Activated naive CD8-positive, alpha-beta T cell treated with anti-CD3 and anti-CD28 coated beads, Interleukin-2, amount 10 ng/mL, durations not matched to agents 7 days and 5 days (primary cell): Measurements from ENCODE around the gene RCAN2. TPM values are rescaled to one million over a fixed set of nuclear protein-coding genes. Genes with fewer than 3 reads are reported as not detected.

Experiments used
- ATAC-seq: fragments of 150-1000 bp; cut with Tn5 transposase; one replicate; pipeline ENCODE4 v1.10.0; 2021; ENCODE audit warnings: low read depth, moderate library complexity
- POLR2A ChIA-PET: fragments of 350-600 bp; sonication (Branson Sonifier 250); formaldehyde crosslinking; loops from one replicate; lab custom pipeline; 2021; ENCODE audit warnings: antibody characterized with exemption; lab: Charles Lee
- DNase-seq: peaks from one replicate; pipeline ENCODE4 v3.0.0; 2021
- H3K27ac Mint-ChIP-seq: one replicate; pipeline ENCODE4 v1.8.0; 2022; ENCODE audit warnings: mild to moderate bottlenecking, mixed read lengths
- H3K27me3 Mint-ChIP-seq: one replicate; pipeline ENCODE4 v1.8.0; 2022; ENCODE audit warnings: mild to moderate bottlenecking, moderate library complexity, mixed read lengths
- H3K36me3 Mint-ChIP-seq: one replicate; pipeline ENCODE4 v1.8.0; 2021; ENCODE audit warnings: mild to moderate bottlenecking, mixed read lengths
- H3K4me1 Mint-ChIP-seq: one replicate; pipeline ENCODE4 v1.8.0; 2021; ENCODE audit warnings: mixed read lengths
- H3K4me3 Mint-ChIP-seq: one replicate; pipeline ENCODE4 v1.8.0; 2022; ENCODE audit warnings: mild to moderate bottlenecking, moderate library complexity, mixed read lengths
- H3K9me3 Mint-ChIP-seq: one replicate; pipeline ENCODE4 v1.8.0; 2021; ENCODE audit warnings: mixed read lengths
- total RNA-seq, 2 experiments: library from RNA; stranded (reverse); gene quantifications; one replicate each; pipeline ENCODE4 v1.2.3, GENCODE V29; 2021

Gene RCAN2
- total RNA-seq, 2 experiments from 2014 or later = 0.37 to 0.53 TPM

GRCh38 chr6:46507426-46507825 is 16.2 kb upstream of the RCAN2 start:
- ATAC-seq = no peak
- no peaks in the 10 kb centered on the region for H3K36me3 Mint-ChIP-seq

GRCh38 chr6:46505693-46506512 is 14.7 kb upstream of the RCAN2 start:
- ATAC-seq (no peak), DNase-seq (no peak)
- POLR2A ChIA-PET = no interaction called here
- Mint-ChIP-seq H3K9me3 (no peaks in the 10 kb centered on the region), H3K36me3 (no peaks in the 10 kb centered on the region), H3K27me3 (peaks cover 4% of the 10 kb centered on the region), H3K4me3 (no peak overlapping the region), H3K27ac (no peak overlapping the region), H3K4me1 (no peaks in the 10 kb centered on the region)

More at GRCh38 chr6:46507426-46507825, 16.2 kb upstream of the RCAN2 start:
- H3K4me1 Mint-ChIP-seq = no peaks in the 10 kb centered on the region
- DNase-seq = no peak
- H3K27ac Mint-ChIP-seq = no peak overlapping the region
- H3K9me3 Mint-ChIP-seq = no peaks in the 10 kb centered on the region
- no peak overlapping the region for H3K4me3 Mint-ChIP-seq
- H3K27me3 Mint-ChIP-seq = peaks cover 4% of the 10 kb centered on the region
- POLR2A ChIA-PET = no interaction called here

GRCh38 chr6:46504242-46504641 is 13.0 kb upstream of the RCAN2 start:
- Mint-ChIP-seq H3K27ac (no peak overlapping the region), H3K4me3 (no peak overlapping the region), H3K4me1 (no peaks in the 10 kb centered on the region), H3K27me3 (peaks cover 11% of the 10 kb centered on the region), H3K36me3 (no peaks in the 10 kb centered on the region), H3K9me3 (no peaks in the 10 kb centered on the region)
- ATAC-seq = no peak
- DNase-seq = no peak
- POLR2A ChIA-PET = no interaction called here

GRCh38 chr6:46502486-46503119 is 11.4 kb upstream of the RCAN2 start:
- Mint-ChIP-seq H3K36me3 (no peaks in the 10 kb centered on the region), H3K4me3 (no peak overlapping the region), H3K27ac (no peak overlapping the region), H3K9me3 (no peaks in the 10 kb centered on the region), H3K27me3 (peaks cover 12% of the 10 kb centered on the region), H3K4me1 (no peaks in the 10 kb centered on the region)
- no peak for ATAC-seq
- POLR2A ChIA-PET = no interaction called here
- DNase-seq = no peak

GRCh38 chr6:46501136-46502089 is 10.2 kb upstream of the RCAN2 start:
- ATAC-seq (no peak), DNase-seq (no peak)
- no peak overlapping the region for H3K27ac Mint-ChIP-seq
- peaks cover 12% of the 10 kb centered on the region for H3K27me3 Mint-ChIP-seq
- no peaks in the 10 kb centered on the region for H3K9me3 Mint-ChIP-seq
- POLR2A ChIA-PET = no interaction called here
- no peaks in the 10 kb centered on the region for H3K4me1 Mint-ChIP-seq
- no peak overlapping the region for H3K4me3 Mint-ChIP-seq
- no peaks in the 10 kb centered on the region for H3K36me3 Mint-ChIP-seq

GRCh38 chr6:46500382-46500781 is 9.1 kb upstream of the RCAN2 start:
- Mint-ChIP-seq H3K4me1 (no peaks in the 10 kb centered on the region), H3K36me3 (no peaks in the 10 kb centered on the region), H3K4me3 (no peak overlapping the region), H3K27me3 (peaks cover 18% of the 10 kb centered on the region), H3K9me3 (no peaks in the 10 kb centered on the region), H3K27ac (no peak overlapping the region)
- DNase-seq = no peak
- ATAC-seq = no peak
- POLR2A ChIA-PET = no interaction called here

GRCh38 chr6:46491628-46492547 is 639 bp upstream of the RCAN2 start:
- H3K27ac Mint-ChIP-seq = no peak overlapping the region
- H3K27me3 Mint-ChIP-seq = peaks cover 73% of the 10 kb centered on the region
- no peaks in the 10 kb centered on the region for H3K36me3 Mint-ChIP-seq
- POLR2A ChIA-PET = no interaction called here
- H3K9me3 Mint-ChIP-seq = no peaks in the 10 kb centered on the region
- peak overlapping the region; percentile 48 for H3K4me3 Mint-ChIP-seq
- DNase-seq (peak; percentile 44), ATAC-seq (no peak)
- H3K4me1 Mint-ChIP-seq = peaks cover 7% of the 10 kb centered on the region

GRCh38 chr6:46490425-46491200 is 636 bp downstream of the RCAN2 start:
- peaks cover 77% of the 10 kb centered on the region for H3K27me3 Mint-ChIP-seq
- no peaks in the 10 kb centered on the region for H3K36me3 Mint-ChIP-seq
- no peak for DNase-seq
- POLR2A ChIA-PET = no interaction called here
- ATAC-seq = no peak
- H3K27ac Mint-ChIP-seq = no peak overlapping the region
- no peaks in the 10 kb centered on the region for H3K9me3 Mint-ChIP-seq
- peaks cover 7% of the 10 kb centered on the region for H3K4me1 Mint-ChIP-seq
- peak overlapping the region; percentile 46 for H3K4me3 Mint-ChIP-seq

- Mint-ChIP-seq H3K27me3 (peaks cover 51% of the 10 kb centered on the region), H3K4me1 (peaks cover 5% of the 10 kb centered on the region), H3K9me3 (no peaks in the 10 kb centered on the region), H3K27ac (no peak overlapping the region), H3K4me3 (no peak overlapping the region), H3K36me3 (no peaks in the 10 kb centered on the region)
- ATAC-seq (no peak), DNase-seq (no peak)
- POLR2A ChIA-PET = no interaction called here
These were observed 5.1 kb downstream of the RCAN2 start for GRCh38 chr6:46486181-46486580.

GRCh38 chr6:46484081-46484820 is 7.0 kb downstream of the RCAN2 start:
- H3K27me3 Mint-ChIP-seq = peaks cover 40% of the 10 kb centered on the region

GRCh38 chr6:46476301-46476700 is 14.9 kb downstream of the RCAN2 start:
- H3K36me3 Mint-ChIP-seq = no peaks in the 10 kb centered on the region
- ATAC-seq = no peak
- POLR2A ChIA-PET = no interaction called here

More at GRCh38 chr6:46484081-46484820, 7.0 kb downstream of the RCAN2 start:
- Mint-ChIP-seq H3K4me3 (no peak overlapping the region), H3K9me3 (no peaks in the 10 kb centered on the region), H3K36me3 (no peaks in the 10 kb centered on the region), H3K27ac (no peak overlapping the region), H3K4me1 (no peaks in the 10 kb centered on the region)
- DNase-seq = no peak
- no peak for ATAC-seq
- POLR2A ChIA-PET = no interaction called here

More at GRCh38 chr6:46476301-46476700, 14.9 kb downstream of the RCAN2 start:
- Mint-ChIP-seq H3K27ac (no peak overlapping the region), H3K4me1 (no peaks in the 10 kb centered on the region), H3K4me3 (no peak overlapping the region), H3K9me3 (no peaks in the 10 kb centered on the region), H3K27me3 (peaks cover 25% of the 10 kb centered on the region)
- DNase-seq = no peak
